Measurements from ENCODE around the gene TSC2. TPM values are rescaled to one million over a fixed set of nuclear protein-coding genes. Genes with fewer than 3 reads are reported as not detected.

Gene TSC2
- total RNA-seq, 1 donor from 2014 or later = 215 TPM

DNA sequence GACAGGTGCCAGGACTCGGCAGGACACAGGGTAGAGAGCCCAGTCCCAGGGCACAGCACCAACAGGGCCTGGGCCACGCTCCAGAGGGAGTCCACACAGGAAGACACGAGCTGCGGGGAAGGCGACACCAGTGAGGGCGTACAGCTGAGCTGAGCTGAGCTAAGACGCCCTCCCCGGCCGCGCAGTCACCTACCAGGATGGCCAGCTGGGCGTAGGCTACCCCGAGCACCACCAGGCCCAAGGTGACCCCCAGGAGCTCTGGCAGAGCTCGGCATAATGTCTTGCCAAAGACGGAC, 42.6 kb downstream of the TSC2 start:
- H3K36me3 Mint-ChIP-seq (ENCODE audit: unreplicated experiment) = no peaks in the 10 kb centered on the region
- peaks cover 15% of the 10 kb centered on the region for H3K9me3 Mint-ChIP-seq (ENCODE audit: unreplicated experiment)
- DNase-seq = no peak
- H3K4me1 Mint-ChIP-seq (ENCODE audit: low read depth, unreplicated experiment) = peaks cover 7% of the 10 kb centered on the region
- no peak overlapping the region for H3K27ac Mint-ChIP-seq (ENCODE audit: unreplicated experiment)
- peaks cover 12% of the 10 kb centered on the region for H3K27me3 Mint-ChIP-seq (ENCODE audit: unreplicated experiment)
- H3K4me3 Mint-ChIP-seq (ENCODE audit: unreplicated experiment) = peak overlapping the region; percentile 5
- TF ChIP-seq, protein P1, sequence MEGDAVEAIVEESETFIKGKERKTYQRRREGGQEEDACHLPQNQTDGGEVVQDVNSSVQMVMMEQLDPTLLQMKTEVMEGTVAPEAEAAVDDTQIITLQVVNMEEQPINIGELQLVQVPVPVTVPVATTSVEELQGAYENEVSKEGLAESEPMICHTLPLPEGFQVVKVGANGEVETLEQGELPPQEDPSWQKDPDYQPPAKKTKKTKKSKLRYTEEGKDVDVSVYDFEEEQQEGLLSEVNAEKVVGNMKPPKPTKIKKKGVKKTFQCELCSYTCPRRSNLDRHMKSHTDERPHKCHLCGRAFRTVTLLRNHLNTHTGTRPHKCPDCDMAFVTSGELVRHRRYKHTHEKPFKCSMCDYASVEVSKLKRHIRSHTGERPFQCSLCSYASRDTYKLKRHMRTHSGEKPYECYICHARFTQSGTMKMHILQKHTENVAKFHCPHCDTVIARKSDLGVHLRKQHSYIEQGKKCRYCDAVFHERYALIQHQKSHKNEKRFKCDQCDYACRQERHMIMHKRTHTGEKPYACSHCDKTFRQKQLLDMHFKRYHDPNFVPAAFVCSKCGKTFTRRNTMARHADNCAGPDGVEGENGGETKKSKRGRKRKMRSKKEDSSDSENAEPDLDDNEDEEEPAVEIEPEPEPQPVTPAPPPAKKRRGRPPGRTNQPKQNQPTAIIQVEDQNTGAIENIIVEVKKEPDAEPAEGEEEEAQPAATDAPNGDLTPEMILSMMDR (IDR thresholded peaks at IDR 0.05; ENCODE audit: partially characterized antibody, unreplicated experiment) = no peak

DNA sequence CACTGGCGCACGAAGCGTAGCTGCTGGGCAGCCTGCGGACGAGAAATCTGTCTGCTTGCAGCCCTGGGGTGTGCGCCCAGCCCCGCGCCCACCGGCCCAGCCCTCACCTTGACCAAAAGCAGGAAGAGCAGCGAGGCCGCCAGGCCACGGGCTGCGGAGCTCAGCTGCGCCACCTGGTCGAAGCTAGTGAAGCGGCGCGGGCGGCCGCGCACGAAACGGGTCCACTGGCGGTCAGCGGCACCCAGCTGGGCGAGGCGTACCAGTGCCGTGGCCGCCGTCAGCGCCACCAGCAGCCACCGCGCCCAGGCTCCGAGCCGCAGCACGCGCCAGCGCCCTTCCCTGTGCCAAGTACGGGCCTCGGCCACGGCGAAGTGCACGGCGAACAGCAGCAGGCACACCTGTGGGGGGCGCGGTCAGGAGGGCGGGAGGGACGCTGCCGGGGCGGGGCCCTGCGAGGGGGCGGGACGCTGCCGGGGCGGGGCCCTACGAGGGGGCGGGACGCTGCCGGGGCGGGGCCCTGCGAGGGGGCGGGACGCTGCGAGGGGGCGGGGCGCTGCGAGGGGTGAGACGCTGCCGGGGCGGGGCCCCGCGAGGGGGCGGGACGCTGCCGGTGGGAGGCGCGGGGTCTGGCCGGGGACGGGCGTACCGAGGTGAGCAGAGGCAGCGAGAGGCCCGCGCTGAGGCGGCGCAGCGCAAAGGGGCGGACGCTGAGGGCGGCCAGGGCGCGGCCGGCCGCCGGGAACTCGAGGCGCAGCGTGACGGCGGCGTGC, 43.2 kb downstream of the TSC2 start:
- Mint-ChIP-seq H3K9me3 (ENCODE audit: unreplicated experiment) (peaks cover 15% of the 10 kb centered on the region), H3K36me3 (ENCODE audit: unreplicated experiment) (no peaks in the 10 kb centered on the region), H3K4me3 (ENCODE audit: unreplicated experiment) (peak overlapping the region; percentile 5), H3K27ac (ENCODE audit: unreplicated experiment) (no peak overlapping the region), H3K4me1 (ENCODE audit: low read depth, unreplicated experiment) (peaks cover 7% of the 10 kb centered on the region), H3K27me3 (ENCODE audit: unreplicated experiment) (peaks cover 11% of the 10 kb centered on the region)
- DNase-seq = peak; percentile 85
- TF ChIP-seq, protein P1 (IDR thresholded peaks at IDR 0.05; ENCODE audit: partially characterized antibody, unreplicated experiment) = no peak

DNA sequence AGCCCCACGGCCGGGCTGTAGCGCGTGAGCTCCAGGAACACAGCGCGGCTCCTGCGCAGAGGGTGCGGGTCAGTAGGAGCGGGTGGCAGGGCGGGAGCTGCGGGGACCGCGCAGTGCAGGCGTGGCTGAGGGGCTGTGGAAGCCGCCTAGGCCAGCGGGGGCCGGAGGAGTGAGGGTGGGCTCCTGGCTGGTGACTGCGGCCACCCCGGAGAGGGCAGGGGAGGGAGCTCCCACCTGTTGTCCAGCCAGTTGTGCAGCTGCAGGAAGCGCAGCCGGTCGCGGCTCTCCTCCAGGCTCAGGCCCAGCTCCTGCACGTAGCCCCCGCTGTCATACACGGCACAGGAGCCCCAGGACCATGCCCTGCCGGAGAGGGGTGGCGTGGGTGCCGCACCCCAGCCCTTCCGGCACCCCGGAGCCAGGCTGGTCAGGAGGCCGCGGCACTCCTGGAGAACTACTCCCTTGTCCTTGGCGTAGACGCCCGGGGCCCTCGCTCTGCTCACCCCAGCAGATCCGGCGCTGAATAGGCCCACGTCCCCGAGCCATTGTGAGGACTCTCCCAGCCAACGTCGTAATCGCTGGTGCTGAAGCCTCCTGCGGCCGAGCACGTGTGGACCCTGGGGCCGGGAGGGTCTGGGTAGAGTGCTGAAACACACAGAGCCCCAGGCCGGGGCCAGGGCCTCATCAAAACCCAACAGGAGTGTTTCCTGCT, 43.9 kb downstream of the TSC2 start:
- peak overlapping the region; percentile 25 for H3K4me3 Mint-ChIP-seq (ENCODE audit: unreplicated experiment)
- H3K27ac Mint-ChIP-seq (ENCODE audit: unreplicated experiment) = no peak overlapping the region
- TF ChIP-seq, protein P1 (IDR thresholded peaks at IDR 0.05; ENCODE audit: partially characterized antibody, unreplicated experiment) = no peak
- H3K27me3 Mint-ChIP-seq (ENCODE audit: unreplicated experiment) = peaks cover 11% of the 10 kb centered on the region
- peaks cover 7% of the 10 kb centered on the region for H3K4me1 Mint-ChIP-seq (ENCODE audit: low read depth, unreplicated experiment)
- DNase-seq = no peak
- no peaks in the 10 kb centered on the region for H3K36me3 Mint-ChIP-seq (ENCODE audit: unreplicated experiment)
- H3K9me3 Mint-ChIP-seq (ENCODE audit: unreplicated experiment) = peaks cover 15% of the 10 kb centered on the region

DNA sequence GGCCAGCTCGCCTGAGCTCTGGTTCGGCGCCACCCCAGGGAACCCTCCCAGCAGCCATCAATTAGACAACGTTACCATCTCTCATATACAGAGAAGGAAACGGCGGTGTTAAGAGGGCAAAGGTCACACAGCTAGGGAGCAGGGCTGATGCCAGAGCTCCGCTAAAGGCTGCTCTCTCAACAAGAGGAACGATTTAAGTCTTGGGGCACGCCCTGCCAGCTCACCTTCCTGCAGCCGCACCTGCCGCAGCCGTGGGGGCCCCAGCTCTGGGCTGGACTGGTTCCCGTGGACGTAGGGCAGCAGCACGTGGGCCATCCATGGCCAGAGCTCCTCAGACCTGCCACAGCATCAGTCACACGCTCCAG, 44.5 kb downstream of the TSC2 start:
- Mint-ChIP-seq H3K36me3 (ENCODE audit: unreplicated experiment) (no peaks in the 10 kb centered on the region), H3K4me3 (ENCODE audit: unreplicated experiment) (peak overlapping the region; percentile 25), H3K9me3 (ENCODE audit: unreplicated experiment) (peaks cover 12% of the 10 kb centered on the region), H3K4me1 (ENCODE audit: low read depth, unreplicated experiment) (peaks cover 7% of the 10 kb centered on the region), H3K27ac (ENCODE audit: unreplicated experiment) (no peak overlapping the region), H3K27me3 (ENCODE audit: unreplicated experiment) (peaks cover 11% of the 10 kb centered on the region)
- TF ChIP-seq, protein P1 (IDR thresholded peaks at IDR 0.05; ENCODE audit: partially characterized antibody, unreplicated experiment) = no peak
- DNase-seq = no peak

DNA sequence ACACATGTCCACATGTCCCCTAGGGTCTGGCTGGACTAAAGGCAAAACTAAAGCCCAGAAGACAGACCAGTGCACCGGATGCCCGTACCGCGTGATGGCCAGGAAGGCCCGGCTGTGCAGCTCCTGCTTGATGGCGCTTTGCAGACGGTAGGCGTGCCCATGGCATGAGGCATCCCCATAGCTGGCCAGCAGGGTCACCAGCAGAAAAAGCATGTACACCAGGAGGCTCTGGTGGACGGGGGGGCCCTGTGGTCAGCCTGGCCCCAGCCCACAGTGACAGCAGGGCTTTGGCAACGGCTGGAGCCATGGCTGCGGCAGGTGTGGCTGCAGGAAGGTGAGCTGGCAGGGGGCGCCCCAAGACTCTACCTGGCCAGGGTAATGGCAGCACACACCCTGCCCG, 45.1 kb downstream of the TSC2 start:
- Mint-ChIP-seq H3K27ac (ENCODE audit: unreplicated experiment) (no peak overlapping the region), H3K36me3 (ENCODE audit: unreplicated experiment) (no peaks in the 10 kb centered on the region), H3K27me3 (ENCODE audit: unreplicated experiment) (peaks cover 11% of the 10 kb centered on the region), H3K4me1 (ENCODE audit: low read depth, unreplicated experiment) (peaks cover 7% of the 10 kb centered on the region), H3K4me3 (ENCODE audit: unreplicated experiment) (no peak overlapping the region), H3K9me3 (ENCODE audit: unreplicated experiment) (peaks cover 9% of the 10 kb centered on the region)
- DNase-seq = no peak
- TF ChIP-seq, protein P1 (IDR thresholded peaks at IDR 0.05; ENCODE audit: partially characterized antibody, unreplicated experiment) = peak; percentile 12

All from glutamatergic neuron (in vitro differentiated cells).